Measurements from ENCODE around the gene SPI1. TPM values are rescaled to one million over a fixed set of nuclear protein-coding genes. Genes with fewer than 3 reads are reported as not detected.

The SPI1 gene
- polyA plus RNA-seq, 1 donor (not counting 4 experiments of a cell fraction or from before 2014, with no cell fraction given): not detected

DNA sequence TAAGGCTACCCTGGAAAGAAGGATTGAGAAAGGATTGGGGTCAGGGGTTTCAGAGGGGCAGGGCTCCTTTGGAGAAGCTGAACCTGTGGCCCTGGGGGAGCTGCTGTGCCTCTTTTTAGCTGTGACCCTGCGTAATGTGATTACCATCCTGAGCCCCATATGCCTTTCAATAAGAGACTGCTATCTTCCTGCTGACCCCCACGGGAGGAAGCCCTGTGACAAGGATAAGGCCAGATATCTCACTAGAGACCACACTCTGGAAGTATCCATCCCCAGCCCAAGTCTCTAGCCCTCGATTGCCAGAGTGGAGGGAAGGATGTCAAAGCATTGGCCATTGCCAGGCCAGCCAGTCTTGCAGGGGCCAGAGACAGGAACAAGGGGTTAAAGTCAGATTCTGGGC, 25.2 kb upstream of the SPI1 start:
- FAIRE-seq (no peak), DNase-seq (ENCODE audit: low read depth, low spot score) (no peak)
- H3K9ac ChIP-seq (ENCODE audit: control insufficient read depth, extremely low read depth, insufficient read depth, low read length): no peak overlapping the region
- no peaks in the 10 kb centered on the region for H3K9me1 ChIP-seq (ENCODE audit: control insufficient read depth, extremely low read depth, insufficient read depth, low read length)
- H4K20me1 ChIP-seq (ENCODE audit: control insufficient read depth, extremely low read depth, insufficient read depth, low read length): no peaks in the 10 kb centered on the region
- no peak overlapping the region for H2AFZ ChIP-seq (ENCODE audit: control insufficient read depth, low read length)
- no peaks in the 10 kb centered on the region for H3K36me3 ChIP-seq (ENCODE audit: control insufficient read depth in 2 of 2, extremely low read depth in 1 of 2, insufficient read depth in 2 of 2, low read length in 2 of 2)
- H3K9me3 ChIP-seq (ENCODE audit: control insufficient read depth, low read depth, low read length): no peaks in the 10 kb centered on the region
- no peak for TF ChIP-seq EZH2 (IDR thresholded peaks at IDR 0.05; ENCODE audit: low read length)
- TF ChIP-seq, protein P1, sequence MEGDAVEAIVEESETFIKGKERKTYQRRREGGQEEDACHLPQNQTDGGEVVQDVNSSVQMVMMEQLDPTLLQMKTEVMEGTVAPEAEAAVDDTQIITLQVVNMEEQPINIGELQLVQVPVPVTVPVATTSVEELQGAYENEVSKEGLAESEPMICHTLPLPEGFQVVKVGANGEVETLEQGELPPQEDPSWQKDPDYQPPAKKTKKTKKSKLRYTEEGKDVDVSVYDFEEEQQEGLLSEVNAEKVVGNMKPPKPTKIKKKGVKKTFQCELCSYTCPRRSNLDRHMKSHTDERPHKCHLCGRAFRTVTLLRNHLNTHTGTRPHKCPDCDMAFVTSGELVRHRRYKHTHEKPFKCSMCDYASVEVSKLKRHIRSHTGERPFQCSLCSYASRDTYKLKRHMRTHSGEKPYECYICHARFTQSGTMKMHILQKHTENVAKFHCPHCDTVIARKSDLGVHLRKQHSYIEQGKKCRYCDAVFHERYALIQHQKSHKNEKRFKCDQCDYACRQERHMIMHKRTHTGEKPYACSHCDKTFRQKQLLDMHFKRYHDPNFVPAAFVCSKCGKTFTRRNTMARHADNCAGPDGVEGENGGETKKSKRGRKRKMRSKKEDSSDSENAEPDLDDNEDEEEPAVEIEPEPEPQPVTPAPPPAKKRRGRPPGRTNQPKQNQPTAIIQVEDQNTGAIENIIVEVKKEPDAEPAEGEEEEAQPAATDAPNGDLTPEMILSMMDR (optimal IDR thresholded peaks at IDR 0.05 in 1 of 3, IDR thresholded peaks at IDR 0.05 in 1 of 3, conservative IDR thresholded peaks at IDR 0.05 in 1 of 3; ENCODE audit: extremely low read depth in 1 of 3, insufficient read depth in 2 of 3, low read length in 3 of 3): no peak
- H3K79me2 ChIP-seq (ENCODE audit: control insufficient read depth, insufficient read depth, low read length): no peaks in the 10 kb centered on the region
- H3K4me3 ChIP-seq (ENCODE audit: control insufficient read depth in 2 of 3, extremely low read depth in 1 of 3, insufficient read depth in 2 of 3, low read depth in 1 of 3, low read length in 3 of 3): no peak overlapping the region
- no peaks in the 10 kb centered on the region for H3K27me3 ChIP-seq (ENCODE audit: control insufficient read depth, extremely low read depth, insufficient read depth, low read length)
- dilution Hi-C loops (cut with MboI; ENCODE audit: extremely low pct_ligation_motif_present, low sequenced_read_pairs): no loop called here
- H3K4me2 ChIP-seq (ENCODE audit: control insufficient read depth, extremely low read depth, insufficient read depth, low read depth, low read length): no peak overlapping the region
- H3K4me1 ChIP-seq (ENCODE audit: control insufficient read depth, extremely low read depth, insufficient read depth, low read length): peaks cover 26% of the 10 kb centered on the region
- no peak overlapping the region for H3K27ac ChIP-seq (ENCODE audit: control insufficient read depth, insufficient read depth, low read length)

DNA sequence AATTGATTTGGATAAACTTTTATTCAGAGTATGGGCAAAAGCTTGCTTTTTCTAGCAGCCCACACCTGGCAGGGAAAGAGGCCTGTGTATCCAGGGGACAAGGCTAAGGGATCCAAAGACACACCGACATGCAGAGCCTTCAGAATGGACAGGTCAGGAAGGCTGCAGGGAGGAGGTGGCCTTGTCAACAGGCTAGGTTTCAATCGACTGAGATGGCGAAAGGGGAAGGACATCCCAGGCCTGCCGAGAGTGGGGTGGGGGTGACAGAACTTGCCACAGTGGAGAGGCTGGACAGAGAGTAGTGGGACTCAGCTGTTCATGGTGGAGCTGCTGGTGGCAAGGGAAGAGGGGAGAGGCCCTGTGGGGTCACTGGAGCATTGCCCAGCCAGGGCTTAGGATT, 24.8 kb upstream of the SPI1 start:
- H3K9ac ChIP-seq (ENCODE audit: control insufficient read depth, extremely low read depth, insufficient read depth, low read length): no peak overlapping the region
- no peaks in the 10 kb centered on the region for H3K36me3 ChIP-seq (ENCODE audit: control insufficient read depth in 2 of 2, extremely low read depth in 1 of 2, insufficient read depth in 2 of 2, low read length in 2 of 2)
- H4K20me1 ChIP-seq (ENCODE audit: control insufficient read depth, extremely low read depth, insufficient read depth, low read length): no peaks in the 10 kb centered on the region
- TF ChIP-seq, protein P1 (optimal IDR thresholded peaks at IDR 0.05 in 1 of 3, IDR thresholded peaks at IDR 0.05 in 1 of 3, conservative IDR thresholded peaks at IDR 0.05 in 1 of 3; ENCODE audit: extremely low read depth in 1 of 3, insufficient read depth in 2 of 3, low read length in 3 of 3): no peak
- TF ChIP-seq EZH2 (IDR thresholded peaks at IDR 0.05; ENCODE audit: low read length): no peak
- no peak for FAIRE-seq
- no peak overlapping the region for H3K4me3 ChIP-seq (ENCODE audit: control insufficient read depth in 2 of 3, extremely low read depth in 1 of 3, insufficient read depth in 2 of 3, low read depth in 1 of 3, low read length in 3 of 3)
- no peaks in the 10 kb centered on the region for H3K9me1 ChIP-seq (ENCODE audit: control insufficient read depth, extremely low read depth, insufficient read depth, low read length)
- no peak overlapping the region for H3K4me2 ChIP-seq (ENCODE audit: control insufficient read depth, extremely low read depth, insufficient read depth, low read depth, low read length)
- H2AFZ ChIP-seq (ENCODE audit: control insufficient read depth, low read length): no peak overlapping the region
- dilution Hi-C loops (cut with MboI; ENCODE audit: extremely low pct_ligation_motif_present, low sequenced_read_pairs): no loop called here
- no peaks in the 10 kb centered on the region for H3K27me3 ChIP-seq (ENCODE audit: control insufficient read depth, extremely low read depth, insufficient read depth, low read length)
- no peaks in the 10 kb centered on the region for H3K79me2 ChIP-seq (ENCODE audit: control insufficient read depth, insufficient read depth, low read length)
- H3K9me3 ChIP-seq (ENCODE audit: control insufficient read depth, low read depth, low read length): no peaks in the 10 kb centered on the region
- no peak for DNase-seq (ENCODE audit: low read depth, low spot score)
- peaks cover 30% of the 10 kb centered on the region for H3K4me1 ChIP-seq (ENCODE audit: control insufficient read depth, extremely low read depth, insufficient read depth, low read length)
- no peak overlapping the region for H3K27ac ChIP-seq (ENCODE audit: control insufficient read depth, insufficient read depth, low read length)

Data from keratinocyte (primary cell).